NCI-H146 treated with DMSO at 0.1 percent for 48 hours (cell line): Measurements from ENCODE around the gene DHX32.

Experiments used
- DNase-seq: peaks from one replicate; lab custom pipeline; 2025; ENCODE audit not compliant: unreplicated experiment; lab: John Stamatoyannopoulos, UW

DHX32 gene

GRCh38 chr10:125816548-125816947, 64.5 kb downstream of the DHX32 start:
- no peak for DNase-seq

- DNase-seq: no peak
Observed at GRCh38 chr10:125815764-125816163, 65.3 kb downstream of the DHX32 start.

- no peak for DNase-seq
Observed at GRCh38 chr10:125812128-125812750, 68.9 kb downstream of the DHX32 start.

- no peak for DNase-seq
Observed at GRCh38 chr10:125811251-125811650, 69.8 kb downstream of the DHX32 start.

- DNase-seq: no peak
Observed at GRCh38 chr10:125808047-125808446, 73.0 kb downstream of the DHX32 start.

GRCh38 chr10:125802739-125803138, 78.4 kb downstream of the DHX32 start:
- DNase-seq: no peak

- no peak for DNase-seq
Observed at GRCh38 chr10:125802131-125802530, 79.0 kb downstream of the DHX32 start.

- DNase-seq: no peak
Observed at GRCh38 chr10:125801574-125801973, 79.5 kb downstream of the DHX32 start.

GRCh38 chr10:125799451-125800182, 81.5 kb downstream of the DHX32 start:
- no peak for DNase-seq

GRCh38 chr10:125797994-125798662, 83.0 kb downstream of the DHX32 start:
- DNase-seq: no peak

GRCh38 chr10:125797424-125797823, 83.7 kb downstream of the DHX32 start:
- DNase-seq: no peak

GRCh38 chr10:125795637-125796190, 85.4 kb downstream of the DHX32 start:
- no peak for DNase-seq

- DNase-seq: no peak
Observed at GRCh38 chr10:125795128-125795527, 86.0 kb downstream of the DHX32 start.

GRCh38 chr10:125792342-125793300, 88.5 kb downstream of the DHX32 start:
- DNase-seq: no peak

GRCh38 chr10:125788156-125789034, 92.7 kb downstream of the DHX32 start:
- DNase-seq: no peak
